Duodenal mucosa (tissue), 2 donors: ENCODE measurements around the gene DPP10.
"Not testable (repeated sequence)": the region's sequence is repeated elsewhere in the genome, so short reads cannot be mapped to it uniquely, and the experiment has no call there.

Source experiments
- H3K27ac ChIP-seq: one replicate; pipeline ENCODE4 v1.7.0; 2013; ENCODE audit warnings: low read depth, low read length
- H3K27me3 ChIP-seq, 2 donors: one replicate each; pipeline ENCODE4 v1.7.0; 2013; ENCODE audit warnings: low read length in 2 of 2, control low read depth in 1 of 2; ENCODE audit not compliant: insufficient read depth in 2 of 2, control insufficient read depth in 1 of 2
- H3K36me3 ChIP-seq, 2 donors: one replicate each; pipeline ENCODE4 v1.7.0; 2013; ENCODE audit warnings: low read length in 2 of 2, control low read depth in 1 of 2; ENCODE audit not compliant: insufficient read depth in 2 of 2, control insufficient read depth in 1 of 2
- H3K4me1 ChIP-seq, 2 donors: one replicate each; pipeline ENCODE4 v1.7.0; 2013; ENCODE audit warnings: low read length in 2 of 2, control low read depth in 1 of 2; ENCODE audit not compliant: insufficient read depth in 2 of 2, control insufficient read depth in 1 of 2
- H3K4me3 ChIP-seq, 2 donors: one replicate each; pipeline ENCODE4 v1.7.0; 2013; ENCODE audit warnings: low read length in 2 of 2, low read depth in 1 of 2
- H3K9ac ChIP-seq, 2 donors: one replicate each; pipeline ENCODE4 v1.7.0; 2013; ENCODE audit warnings: low read length in 2 of 2, low read depth in 1 of 2
- H3K9me3 ChIP-seq, 2 donors: one replicate each; pipeline ENCODE4 v1.7.0; 2013; ENCODE audit warnings: low read length in 2 of 2, control low read depth in 1 of 2; ENCODE audit not compliant: control insufficient read depth in 1 of 2

Gene DPP10

GRCh38 chr2:114496959-114497358 is 54.5 kb downstream of the DPP10 start:
- Histone ChIP-seq H3K9ac (no peak overlapping the region), H3K27me3 (no peaks in the 10 kb centered on the region), H3K9me3 (no peaks in the 10 kb centered on the region), H3K27ac (no peak overlapping the region), H3K36me3 (no peaks in the 10 kb centered on the region), H3K4me3 (no peak overlapping the region), H3K4me1 (peaks cover 4 to 11% of the 10 kb centered on the region in 2 donors)

GRCh38 chr2:114499101-114499500 is 56.7 kb downstream of the DPP10 start:
- H3K9me3 ChIP-seq: no peaks in the 10 kb centered on the region
- no peak overlapping the region for H3K4me3 ChIP-seq
- no peak overlapping the region for H3K9ac ChIP-seq
- no peak overlapping the region for H3K27ac ChIP-seq
- H3K36me3 ChIP-seq: no peaks in the 10 kb centered on the region
- H3K27me3 ChIP-seq: no peaks in the 10 kb centered on the region
- peaks cover 4 to 11% of the 10 kb centered on the region in 2 donors for H3K4me1 ChIP-seq

GRCh38 chr2:114507744-114508143 is 65.3 kb downstream of the DPP10 start:
- no peaks in the 10 kb centered on the region for H3K36me3 ChIP-seq
- no peaks in the 10 kb centered on the region for H3K4me1 ChIP-seq
- no peak overlapping the region for H3K9ac ChIP-seq
- H3K27me3 ChIP-seq: no peaks in the 10 kb centered on the region
- H3K27ac ChIP-seq: no peak overlapping the region
- no peak overlapping the region for H3K4me3 ChIP-seq
- H3K9me3 ChIP-seq: no peaks in the 10 kb centered on the region

- H3K27ac ChIP-seq: no peak overlapping the region
- H3K36me3 ChIP-seq: no peaks in the 10 kb centered on the region
- H3K9me3 ChIP-seq: no peaks in the 10 kb centered on the region
- H3K27me3 ChIP-seq: no peaks in the 10 kb centered on the region
- no peaks in the 10 kb centered on the region for H3K4me1 ChIP-seq
- H3K4me3 ChIP-seq: no peak overlapping the region
- H3K9ac ChIP-seq: no peak overlapping the region
These were observed 73.4 kb downstream of the DPP10 start for GRCh38 chr2:114515882-114516281.

- Histone ChIP-seq H3K27me3 (no peaks in the 10 kb centered on the region), H3K9me3 (no peaks in the 10 kb centered on the region), H3K4me3 (no peak overlapping the region), H3K9ac (no peak overlapping the region), H3K4me1 (no peaks in the 10 kb centered on the region), H3K27ac (no peak overlapping the region), H3K36me3 (no peaks in the 10 kb centered on the region)
These were observed 75.1 kb downstream of the DPP10 start for GRCh38 chr2:114517580-114517979.

- Histone ChIP-seq H3K4me1 (no peaks in the 10 kb centered on the region), H3K4me3 (no peak overlapping the region), H3K36me3 (no peaks in the 10 kb centered on the region), H3K9me3 (no peaks in the 10 kb centered on the region), H3K27me3 (no peaks in the 10 kb centered on the region), H3K9ac (no peak overlapping the region), H3K27ac (no peak overlapping the region)
These were observed 76.3 kb downstream of the DPP10 start for GRCh38 chr2:114518738-114519137.

- not testable (repeated sequence) for H3K27ac ChIP-seq, H3K9ac ChIP-seq, H3K9me3 ChIP-seq, H3K27me3 ChIP-seq, H3K4me3 ChIP-seq, H3K36me3 ChIP-seq, H3K4me1 ChIP-seq
These were observed 80.2 kb downstream of the DPP10 start for GRCh38 chr2:114522612-114523011.

GRCh38 chr2:114525955-114526354 is 83.5 kb downstream of the DPP10 start:
- Histone ChIP-seq H3K36me3 (no peaks in the 10 kb centered on the region), H3K9ac (no peak overlapping the region), H3K27me3 (no peaks in the 10 kb centered on the region), H3K4me1 (peaks cover 13 to 14% of the 10 kb centered on the region in 2 donors), H3K9me3 (no peaks in the 10 kb centered on the region), H3K4me3 (no peak overlapping the region), H3K27ac (no peak overlapping the region)

- Histone ChIP-seq H3K9me3 (no peaks in the 10 kb centered on the region), H3K4me1 (peaks cover 13 to 14% of the 10 kb centered on the region in 2 donors), H3K4me3 (peak overlapping the region in 1 of 2 donors; percentile 23), H3K9ac (no peak overlapping the region), H3K27me3 (no peaks in the 10 kb centered on the region), H3K27ac (no peak overlapping the region), H3K36me3 (no peaks in the 10 kb centered on the region)
These were observed 84.4 kb downstream of the DPP10 start for GRCh38 chr2:114526841-114527240.

- no peak overlapping the region for H3K27ac ChIP-seq
- H3K4me3 ChIP-seq: peak overlapping the region; percentile 23 to 33
- H3K9ac ChIP-seq: no peak overlapping the region
- H3K36me3 ChIP-seq: no peaks in the 10 kb centered on the region
- no peaks in the 10 kb centered on the region for H3K9me3 ChIP-seq
- no peaks in the 10 kb centered on the region for H3K27me3 ChIP-seq
- peaks cover 13 to 14% of the 10 kb centered on the region in 2 donors for H3K4me1 ChIP-seq
These were observed 85.0 kb downstream of the DPP10 start for GRCh38 chr2:114527330-114527983.
